SK-N-SH (cell line): Measurements from ENCODE around the gene BEGAIN. TPM values are rescaled to one million over a fixed set of nuclear protein-coding genes. Genes with fewer than 3 reads are reported as not detected.

Experiments used
- CTCF ChIA-PET: fragments of 300-600, 350-600 bp; formaldehyde crosslinking; extraction: SDS; loops from one replicate; lab custom pipeline; 2021; lab: Yijun Ruan, JAX
- POLR2A ChIA-PET: fragments of 350-600 bp; sonication (Branson Sonifier 250); formaldehyde crosslinking; extraction: SDS; loops from one replicate; lab custom pipeline; 2020; ENCODE audit warnings: antibody characterized with exemption, inconsistent platforms; lab: Yijun Ruan, JAX
- DNase-seq: peaks from one replicate; pipeline ENCODE4 v3.0.0; 2012
- H2AFZ ChIP-seq: fragments of 200-600 bp; sonication (generic); 2 replicates; pipeline ENCODE4 v1.8.1; 2016; ENCODE audit warnings: antibody characterized with exemption, mild to moderate bottlenecking, low read depth
- H3F3A ChIP-seq: fragments of 200-600 bp; sonication (generic); replicated peaks from 2 replicates; pipeline ENCODE3; 2016; ENCODE audit warnings: antibody characterized with exemption, mild to moderate bottlenecking; ENCODE audit not compliant: insufficient read depth
- H3K27ac ChIP-seq, 2 experiments: fragments of 200-500 bp in 1 of 2; fragments of 200-600 bp in 1 of 2; sonication (Bioruptor generic) in 1 of 2; sonication (generic), shearing (Covaris generic) in 1 of 2; 2 replicates each; pipeline versions ENCODE4 v1.5.1 to v1.6.1; 2014 to 2016; ENCODE audit warnings: low read depth in 2 of 2, inconsistent platforms in 1 of 2, low read length in 1 of 2, mild to moderate bottlenecking in 1 of 2, mixed read lengths in 1 of 2
- H3K27me3 ChIP-seq: fragments of 200-600 bp; sonication (generic), shearing (Covaris generic); 2 replicates; pipeline ENCODE4 v1.6.1; 2016; ENCODE audit warnings: mixed run types; ENCODE audit not compliant: insufficient read depth
- H3K36me3 ChIP-seq, 2 experiments: fragments of 200-500 bp in 1 of 2; fragments of 200-600 bp in 1 of 2; sonication (Bioruptor generic) in 1 of 2; sonication (generic) in 1 of 2; replicated peaks in 1 of 2; 2 replicates each; pipeline versions ENCODE3 to v1.5.1; 2014 to 2016; ENCODE audit warnings: low read length in 1 of 2, mild to moderate bottlenecking in 1 of 2; ENCODE audit not compliant: insufficient read depth in 2 of 2, control insufficient read depth in 1 of 2
- H3K4me1 ChIP-seq, 2 experiments: fragments of 200-500 bp in 1 of 2; fragments of 200-600 bp in 1 of 2; sonication (Bioruptor generic) in 1 of 2; sonication (generic), shearing (Covaris generic) in 1 of 2; 2 replicates each; pipeline versions ENCODE4 v1.5.1 to v1.6.1; 2014 to 2016; ENCODE audit warnings: low read depth in 1 of 2, low read length in 1 of 2, mixed run types in 1 of 2; ENCODE audit not compliant: insufficient read depth in 2 of 2, control insufficient read depth in 1 of 2
- H3K4me2 ChIP-seq: fragments of 200-600 bp; sonication (generic), shearing (Covaris generic); 2 replicates; pipeline ENCODE4 v1.6.1; 2017; ENCODE audit warnings: mixed run types
- H3K4me3 ChIP-seq, 2 experiments: fragments of 200-500 bp in 1 of 2; fragments of 200-600 bp in 1 of 2; sonication (Bioruptor generic) in 1 of 2; sonication (generic), shearing (Covaris generic) in 1 of 2; 2 replicates each; pipeline versions ENCODE4 v1.5.1 to v1.8.1; 2014 to 2016; ENCODE audit warnings: low read depth in 2 of 2, inconsistent platforms in 1 of 2, low read length in 1 of 2, mild to moderate bottlenecking in 1 of 2, mixed read lengths in 1 of 2, moderate library complexity in 1 of 2
- H3K79me2 ChIP-seq: fragments of 200-600 bp; sonication (generic); 2 replicates; pipeline ENCODE4 v1.8.1; 2017; ENCODE audit warnings: mild to moderate bottlenecking; ENCODE audit not compliant: insufficient read depth
- H3K9ac ChIP-seq: fragments of 200-600 bp; sonication (generic); 2 replicates; pipeline ENCODE4 v1.6.1; 2017; ENCODE audit warnings: mixed run types
- H3K9me2 ChIP-seq: fragments of 200-600 bp; sonication (generic); 2 replicates; pipeline ENCODE4 v1.6.1; 2017; ENCODE audit warnings: mixed run types
- H3K9me3 ChIP-seq: fragments of 200-600 bp; sonication (generic); 2 replicates; pipeline ENCODE4 v1.6.1; 2017; ENCODE audit warnings: mixed run types, mild to moderate bottlenecking, moderate library complexity
- H4K20me1 ChIP-seq: fragments of 200-600 bp; sonication (generic); 2 replicates; pipeline ENCODE4 v1.6.1; 2017; ENCODE audit warnings: mild to moderate bottlenecking, mixed run types; ENCODE audit not compliant: insufficient read depth
- ELF1 ChIP-seq: IDR thresholded peaks from 2 replicates; pipeline ENCODE4 v1.4.0; 2012
- EP300 ChIP-seq, 2 experiments: IDR thresholded peaks; 2 replicates each; pipeline versions ENCODE4 v1.4.0 to v1.6.1; 2012; ENCODE audit warnings: borderline replicate concordance in 1 of 2, low read depth in 1 of 2, low read length in 1 of 2
- EZH2phosphoT487 ChIP-seq: fragments of 200-600 bp; sonication (generic); IDR thresholded peaks from 2 replicates; pipeline ENCODE4 v1.6.1; 2017; ENCODE audit warnings: low read depth, mixed run types, mild to moderate bottlenecking, antibody characterized with exemption, moderate library complexity, borderline replicate concordance
- FOXM1 ChIP-seq: IDR thresholded peaks from 2 replicates; pipeline ENCODE4 v1.4.0; 2012; ENCODE audit warnings: low read depth, mild to moderate bottlenecking
- MXI1 ChIP-seq: IDR thresholded peaks from 2 replicates; pipeline ENCODE4 v1.6.1; 2012; ENCODE audit warnings: mild to moderate bottlenecking, low read depth, low read length, improper control_type of control experiment
- NFIC ChIP-seq: IDR thresholded peaks from 2 replicates; pipeline ENCODE4 v1.4.0; 2012; ENCODE audit warnings: borderline replicate concordance
- NRF1 ChIP-seq: IDR thresholded peaks from 2 replicates; pipeline ENCODE4 v1.6.1; 2012; ENCODE audit warnings: low read depth, mild to moderate bottlenecking, low read length
- POLR2AphosphoS5 ChIP-seq: IDR thresholded peaks from 2 replicates; pipeline ENCODE4 v1.6.1; 2012; ENCODE audit warnings: low read depth, low read length
- RAD21 ChIP-seq: IDR thresholded peaks from 2 replicates; pipeline ENCODE4 v1.6.1; 2012; ENCODE audit warnings: mild to moderate bottlenecking, low read length
- SMC3 ChIP-seq: IDR thresholded peaks from 2 replicates; pipeline ENCODE4 v1.6.1; 2012; ENCODE audit warnings: low read depth, low read length, improper control_type of control experiment
- TAF1 ChIP-seq: IDR thresholded peaks from 2 replicates; pipeline ENCODE4 v1.6.1; 2012; ENCODE audit warnings: low read depth, mild to moderate bottlenecking, low read length, moderate library complexity, borderline replicate concordance
- USF1 ChIP-seq: IDR thresholded peaks from 2 replicates; pipeline ENCODE4 v1.4.0; 2012; ENCODE audit warnings: low read depth, borderline replicate concordance
- YY1 ChIP-seq: IDR thresholded peaks from 2 replicates; pipeline ENCODE4 v1.4.0; 2012; ENCODE audit warnings: low read depth, mild to moderate bottlenecking
- WGBS: methylation state at CpG from one replicate; pipeline ENCODE4 v1.1.6; 2017; ENCODE audit warnings: low lambda C conversion rate; 5-methylcytosine and 5-hydroxymethylcytosine counted together
- polyA plus RNA-seq, 3 experiments: library from polyadenylated mRNA; depleted of rRNA; stranded (reverse); fragments of >200 nt; gene quantifications; 2 replicates each; pipeline ENCODE4 v1.2.3, GENCODE V29; 2012
- TF ChIP-seq, protein P1 (sequence below): IDR thresholded peaks from 2 replicates; pipeline ENCODE4; 2012
- TF ChIP-seq, protein P2 (sequence below): fragments of 150-350 bp; IDR thresholded peaks from 2 replicates; pipeline ENCODE4 v1.6.1; 2017; ENCODE audit warnings: antibody characterized with exemption, low read length, low read depth, borderline replicate concordance
- TF ChIP-seq, protein P3 (sequence below): IDR thresholded peaks from 2 replicates; pipeline ENCODE4 v1.4.0; 2012; ENCODE audit warnings: low read depth
- TF ChIP-seq, protein P4 (sequence below): IDR thresholded peaks from 2 replicates; pipeline ENCODE4 v1.6.1; 2012; ENCODE audit warnings: mild to moderate bottlenecking, low read depth, low read length, moderate library complexity

Gene BEGAIN
- polyA plus RNA-seq, 1 of the 3 experiments (the other 2 are of a cell fraction) = 4.2 TPM

GRCh38 chr14:100573002-100573756 lies 14.0 kb downstream of the BEGAIN start:
- Histone ChIP-seq H3K4me2 (no peak overlapping the region), H3K27me3 (peaks cover 15% of the 10 kb centered on the region)
- TF ChIP-seq POLR2AphosphoS5 = no peak
- TF ChIP-seq EZH2phosphoT487 = no peak
- no peak for TF ChIP-seq YY1
- TF ChIP-seq RAD21 = no peak
- no peak for TF ChIP-seq MXI1
- no peak for TF ChIP-seq SMC3
- TF ChIP-seq, all 33 proteins: peak for 0
- Histone ChIP-seq H4K20me1 (no peaks in the 10 kb centered on the region), H2AFZ (no peak overlapping the region), H3K9ac (no peak overlapping the region), H3K4me1 (peaks cover 0 to 70% of the 10 kb centered on the region in 2 experiments; a peak in 1 of 4 replicates), H3K4me3 (no peak overlapping the region), H3K27ac (peak overlapping the region in 1 of 2 experiments; percentile 48; a peak in 1 of 4 replicates), H3K36me3 (no peaks in the 10 kb centered on the region), H3F3A (no peaks in the 10 kb centered on the region), H3K79me2 (no peaks in the 10 kb centered on the region), H3K9me2 (no peaks in the 10 kb centered on the region), H3K9me3 (no peaks in the 10 kb centered on the region)
- ChIA-PET POLR2A (interaction anchor here (1.2 kb wide), 1 partner anchor 12 kb away, joined by 3 read pairs; no protein-coding TSS in a partner anchor), CTCF (interaction anchor here (0.8 to 1.6 kb wide), 3 partner anchors 14 to 327 kb away, joined by 3 to 5 read pairs (median 4); no protein-coding TSS in a partner anchor)
- peak; percentile 74 for DNase-seq
- 52% methylated on average over 15 of the region's 18 CpGs for WGBS

GRCh38 chr14:100572543-100572942 lies 14.7 kb downstream of the BEGAIN start:
- no peak overlapping the region for H3K4me2 ChIP-seq
- H3K9me2 ChIP-seq = no peaks in the 10 kb centered on the region
- H3K4me3 ChIP-seq = no peak overlapping the region
- no peak for TF ChIP-seq TAF1
- TF ChIP-seq EP300 (IDR thresholded peaks at IDR 0.05; ENCODE audit: borderline replicate concordance in 1 of 2, low read depth in 1 of 2, low read length in 1 of 2) = no peak
- TF ChIP-seq, protein P1, sequence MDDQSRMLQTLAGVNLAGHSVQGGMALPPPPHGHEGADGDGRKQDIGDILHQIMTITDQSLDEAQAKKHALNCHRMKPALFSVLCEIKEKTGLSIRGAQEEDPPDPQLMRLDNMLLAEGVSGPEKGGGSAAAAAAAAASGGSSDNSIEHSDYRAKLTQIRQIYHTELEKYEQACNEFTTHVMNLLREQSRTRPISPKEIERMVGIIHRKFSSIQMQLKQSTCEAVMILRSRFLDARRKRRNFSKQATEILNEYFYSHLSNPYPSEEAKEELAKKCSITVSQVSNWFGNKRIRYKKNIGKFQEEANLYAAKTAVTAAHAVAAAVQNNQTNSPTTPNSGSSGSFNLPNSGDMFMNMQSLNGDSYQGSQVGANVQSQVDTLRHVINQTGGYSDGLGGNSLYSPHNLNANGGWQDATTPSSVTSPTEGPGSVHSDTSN = no peak
- TF ChIP-seq, protein P2, sequence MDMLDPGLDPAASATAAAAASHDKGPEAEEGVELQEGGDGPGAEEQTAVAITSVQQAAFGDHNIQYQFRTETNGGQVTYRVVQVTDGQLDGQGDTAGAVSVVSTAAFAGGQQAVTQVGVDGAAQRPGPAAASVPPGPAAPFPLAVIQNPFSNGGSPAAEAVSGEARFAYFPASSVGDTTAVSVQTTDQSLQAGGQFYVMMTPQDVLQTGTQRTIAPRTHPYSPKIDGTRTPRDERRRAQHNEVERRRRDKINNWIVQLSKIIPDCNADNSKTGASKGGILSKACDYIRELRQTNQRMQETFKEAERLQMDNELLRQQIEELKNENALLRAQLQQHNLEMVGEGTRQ = no peak
- TF ChIP-seq, protein P3, sequence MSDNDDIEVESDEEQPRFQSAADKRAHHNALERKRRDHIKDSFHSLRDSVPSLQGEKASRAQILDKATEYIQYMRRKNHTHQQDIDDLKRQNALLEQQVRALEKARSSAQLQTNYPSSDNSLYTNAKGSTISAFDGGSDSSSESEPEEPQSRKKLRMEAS = no peak
- TF ChIP-seq USF1 = no peak
- TF ChIP-seq MXI1 = no peak
- TF ChIP-seq, protein P4, sequence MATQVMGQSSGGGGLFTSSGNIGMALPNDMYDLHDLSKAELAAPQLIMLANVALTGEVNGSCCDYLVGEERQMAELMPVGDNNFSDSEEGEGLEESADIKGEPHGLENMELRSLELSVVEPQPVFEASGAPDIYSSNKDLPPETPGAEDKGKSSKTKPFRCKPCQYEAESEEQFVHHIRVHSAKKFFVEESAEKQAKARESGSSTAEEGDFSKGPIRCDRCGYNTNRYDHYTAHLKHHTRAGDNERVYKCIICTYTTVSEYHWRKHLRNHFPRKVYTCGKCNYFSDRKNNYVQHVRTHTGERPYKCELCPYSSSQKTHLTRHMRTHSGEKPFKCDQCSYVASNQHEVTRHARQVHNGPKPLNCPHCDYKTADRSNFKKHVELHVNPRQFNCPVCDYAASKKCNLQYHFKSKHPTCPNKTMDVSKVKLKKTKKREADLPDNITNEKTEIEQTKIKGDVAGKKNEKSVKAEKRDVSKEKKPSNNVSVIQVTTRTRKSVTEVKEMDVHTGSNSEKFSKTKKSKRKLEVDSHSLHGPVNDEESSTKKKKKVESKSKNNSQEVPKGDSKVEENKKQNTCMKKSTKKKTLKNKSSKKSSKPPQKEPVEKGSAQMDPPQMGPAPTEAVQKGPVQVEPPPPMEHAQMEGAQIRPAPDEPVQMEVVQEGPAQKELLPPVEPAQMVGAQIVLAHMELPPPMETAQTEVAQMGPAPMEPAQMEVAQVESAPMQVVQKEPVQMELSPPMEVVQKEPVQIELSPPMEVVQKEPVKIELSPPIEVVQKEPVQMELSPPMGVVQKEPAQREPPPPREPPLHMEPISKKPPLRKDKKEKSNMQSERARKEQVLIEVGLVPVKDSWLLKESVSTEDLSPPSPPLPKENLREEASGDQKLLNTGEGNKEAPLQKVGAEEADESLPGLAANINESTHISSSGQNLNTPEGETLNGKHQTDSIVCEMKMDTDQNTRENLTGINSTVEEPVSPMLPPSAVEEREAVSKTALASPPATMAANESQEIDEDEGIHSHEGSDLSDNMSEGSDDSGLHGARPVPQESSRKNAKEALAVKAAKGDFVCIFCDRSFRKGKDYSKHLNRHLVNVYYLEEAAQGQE = no peak
- TF ChIP-seq FOXM1 = no peak
- TF ChIP-seq RAD21 = no peak
- TF ChIP-seq ELF1 = no peak
- no peak for TF ChIP-seq NRF1
- no peak for TF ChIP-seq NFIC
- H4K20me1 ChIP-seq = no peaks in the 10 kb centered on the region
- no CpG with 5 or more reads among the region's 3 CpGs for WGBS
- H3K79me2 ChIP-seq = no peaks in the 10 kb centered on the region
- H2AFZ ChIP-seq = no peak overlapping the region
- no peaks in the 10 kb centered on the region for H3K9me3 ChIP-seq
- no peak overlapping the region for H3K9ac ChIP-seq
- H3K4me1 ChIP-seq = peaks cover 0 to 64% of the 10 kb centered on the region in 2 experiments; a peak in 1 of 4 replicates
- H3K27me3 ChIP-seq = peaks cover 18% of the 10 kb centered on the region
- no peaks in the 10 kb centered on the region for H3K36me3 ChIP-seq
- CTCF ChIA-PET = interaction anchor here (1.0 to 1.6 kb wide), 3 partner anchors 13 to 187 kb away, joined by 3 to 5 read pairs (median 4); no protein-coding TSS in a partner anchor
- POLR2A ChIA-PET = interaction anchor here (0.7 to 1.2 kb wide), 3 partner anchors 12 to 15 kb away, joined by 3 read pairs; partner anchors contain the start of gene BEGAIN
- no peak overlapping the region; a peak in 1 of 4 replicates for H3K27ac ChIP-seq
- DNase-seq = no peak
- no peaks in the 10 kb centered on the region for H3F3A ChIP-seq
